GM12801 (cell line): Measurements from ENCODE around the gene KRTAP20-3.

Experiments
- CTCF ChIP-seq: IDR thresholded peaks from one replicate; pipeline ENCODE4 v1.5.1; 2011; ENCODE audit warnings: control low read depth; ENCODE audit not compliant: insufficient read length; ENCODE audit errors: extremely low read depth

The KRTAP20-3 gene

GRCh38 chr21:30634906-30635305 lies 7.8 kb upstream of the KRTAP20-3 start, which contains the start of gene KRTAP20-2:
KRTAP20-2 (plus strand) TSS chr21:30635206; CDS start chr21:30635264, 58 bp downstream.
- TF ChIP-seq CTCF = no peak

- no peak for TF ChIP-seq CTCF
These were observed 4.0 kb upstream of the KRTAP20-3 start for GRCh38 chr21:30638686-30639085.

GRCh38 chr21:30646904-30647414 lies 4.3 kb downstream of the KRTAP20-3 start:
- TF ChIP-seq CTCF = no peak

GRCh38 chr21:30652891-30653290 lies 10.2 kb downstream of the KRTAP20-3 start:
- no peak for TF ChIP-seq CTCF

GRCh38 chr21:30668776-30669175 lies 26.1 kb downstream of the KRTAP20-3 start:
- no peak for TF ChIP-seq CTCF

- no peak for TF ChIP-seq CTCF
These were observed 30.5 kb downstream of the KRTAP20-3 start for GRCh38 chr21:30672985-30673650.

- no peak for TF ChIP-seq CTCF
These were observed 31.6 kb downstream of the KRTAP20-3 start for GRCh38 chr21:30674312-30674711.
